Upper lobe of left lung (tissue), 6 donors: ENCODE measurements around the gene UPK1A. TPM values are rescaled to one million over a fixed set of nuclear protein-coding genes. Genes with fewer than 3 reads are reported as not detected.
A peak's percentile ranks its signal among the peaks of the same experiment; 100 is the strongest.

Experiments
- ATAC-seq, 2 donors: fragments of 200-7000 bp; cut with Tn5 transposase; one replicate each; pipeline ENCODE4 v1.9.1; 2022; ENCODE audit warnings: mild to moderate bottlenecking in 2 of 2, moderate library complexity in 2 of 2; ENCODE audit not compliant: low FRiP score in 2 of 2
- DNase-seq, 2 donors: peaks; one replicate each; pipeline ENCODE4 v3.0.0-alpha.2; 2019 to 2020
- H3K27ac ChIP-seq, 4 donors: fragments of 200-600 bp; sonication (generic); one replicate each; pipeline ENCODE4 v1.5.1; 2016 to 2019
- H3K27me3 ChIP-seq, 4 donors: fragments of 200-600 bp; sonication (generic); one replicate each; pipeline ENCODE4 v1.5.1; 2017 to 2019
- H3K36me3 ChIP-seq, 4 donors: fragments of 200-600 bp; sonication (generic); one replicate each; pipeline ENCODE4 v1.5.1; 2016 to 2019
- H3K4me1 ChIP-seq, 4 donors: fragments of 200-600 bp; sonication (generic); one replicate each; pipeline ENCODE4 v1.5.1; 2018 to 2019
- H3K4me3 ChIP-seq, 4 donors: fragments of 200-600 bp; sonication (generic); one replicate each; pipeline ENCODE4 v1.5.1; 2017 to 2019; ENCODE audit warnings: mild to moderate bottlenecking in 2 of 4, moderate library complexity in 1 of 4
- H3K9me3 ChIP-seq, 4 donors: fragments of 200-600 bp; sonication (generic); one replicate each; pipeline ENCODE4 v1.5.1; 2018 to 2019
- CTCF ChIP-seq, 6 experiments: fragments of 450-650 bp in 4 of 6; fragments of 200-600 bp in 2 of 6; sonication (generic) in 2 of 6; IDR thresholded peaks; one replicate each; pipeline ENCODE4 v1.5.1; 2016 to 2019; ENCODE audit warnings: antibody characterized with exemption in 6 of 6
- EP300 ChIP-seq, 4 donors: sonication (generic); formaldehyde crosslinking; IDR thresholded peaks; one replicate each; pipeline ENCODE4 v1.5.1; 2017; ENCODE audit warnings: antibody characterized with exemption in 4 of 4, control low read depth in 2 of 4
- POLR2A ChIP-seq, 4 donors: fragments of 450-650 bp; IDR thresholded peaks; one replicate each; pipeline ENCODE4 v1.5.1; 2016 to 2017; ENCODE audit warnings: antibody characterized with exemption in 4 of 4, mild to moderate bottlenecking in 2 of 4
- POLR2AphosphoS5 ChIP-seq, 2 donors: sonication (generic); formaldehyde crosslinking; IDR thresholded peaks; one replicate each; pipeline ENCODE4 v1.5.1; 2017; ENCODE audit warnings: antibody characterized with exemption in 2 of 2
- WGBS, 2 donors: methylation state at CpG; one replicate each; pipeline ENCODE4 v1.1.5; 2017 to 2018; 5-methylcytosine and 5-hydroxymethylcytosine counted together
- total RNA-seq, 6 donors: library from RNA; depleted of rRNA in 4 of 6; stranded (reverse); fragments of >200 nt in 4 of 6; gene quantifications; one replicate each; pipeline versions ENCODE4 v1.1.0 to v1.2.1, GENCODE V29; 2016 to 2021
- donor health status: DM: no; HTN: no; CAD: no; lungs with moderate emphysema.
- donor health status: DM: no; HTN: yes; CAD: no; lungs with severe emphysema.

UPK1A gene
- total RNA-seq, 6 donors from 2014 or later, result not detected

- Histone ChIP-seq H3K27ac (no peak overlapping the region), H3K4me3 (no peak overlapping the region), H3K36me3 (peaks cover 38 to 62% (median 60%) of the 10 kb centered on the region in 4 donors), H3K4me1 (peaks cover 5 to 11% (median 9%) of the 10 kb centered on the region in 4 donors), H3K9me3 (no peaks in the 10 kb centered on the region), H3K27me3 (no peaks in the 10 kb centered on the region)
- WGBS, 2 donors, result 95 to 96% methylated on average over 23 to 25 of the region's 25 CpGs
- no peak for TF ChIP-seq EP300 (IDR thresholded peaks at IDR 0.05)
- no peak for TF ChIP-seq POLR2AphosphoS5 (IDR thresholded peaks at IDR 0.05)
- no peak for TF ChIP-seq POLR2A (IDR thresholded peaks at IDR 0.05)
- no peak for TF ChIP-seq CTCF (IDR thresholded peaks at IDR 0.05)
- ATAC-seq (no peak), DNase-seq (peak in 1 of 2 donors; percentile 54)
Measured at GRCh38 chr19:35637165-35637564, 29.2 kb upstream of the UPK1A start.

GRCh38 chr19:35639321-35639639 lies 27.0 kb upstream of the UPK1A start:
- WGBS, 2 donors, result 64 to 74% methylated on average over 6 of the region's 6 CpGs
- H3K4me3 ChIP-seq, result no peak overlapping the region
- TF ChIP-seq CTCF (IDR thresholded peaks at IDR 0.05) (no peak), EP300 (IDR thresholded peaks at IDR 0.05) (no peak), POLR2AphosphoS5 (IDR thresholded peaks at IDR 0.05) (no peak), POLR2A (IDR thresholded peaks at IDR 0.05) (no peak)

GRCh38 chr19:35639863-35640262 lies 26.5 kb upstream of the UPK1A start:
- 84 to 91% methylated on average over 7 to 8 of the region's 8 CpGs for WGBS, 2 donors
- Histone ChIP-seq H3K4me3 (no peak overlapping the region), H3K9me3 (no peaks in the 10 kb centered on the region), H3K36me3 (peaks cover 16 to 35% (median 33%) of the 10 kb centered on the region in 4 donors), H3K27ac (no peak overlapping the region), H3K27me3 (no peaks in the 10 kb centered on the region), H3K4me1 (peaks cover 16 to 28% (median 22%) of the 10 kb centered on the region in 4 donors)
- DNase-seq (no peak), ATAC-seq (no peak)
- TF ChIP-seq POLR2AphosphoS5 (IDR thresholded peaks at IDR 0.05) (no peak), CTCF (IDR thresholded peaks at IDR 0.05) (no peak), EP300 (IDR thresholded peaks at IDR 0.05) (no peak)

More at GRCh38 chr19:35639321-35639639, 27.0 kb upstream of the UPK1A start:
- DNase-seq (no peak), ATAC-seq (no peak)
- H3K36me3 ChIP-seq, result peaks cover 21 to 41% (median 39%) of the 10 kb centered on the region in 4 donors
- no peaks in the 10 kb centered on the region for H3K27me3 ChIP-seq
- no peaks in the 10 kb centered on the region for H3K9me3 ChIP-seq
- peaks cover 13 to 22% (median 18%) of the 10 kb centered on the region in 4 donors for H3K4me1 ChIP-seq
- no peak overlapping the region for H3K27ac ChIP-seq

GRCh38 chr19:35641515-35642151 lies 24.7 kb upstream of the UPK1A start, which contains the start of gene ETV2:
Gene ETV2 (plus strand): TSS chr19:35641745. CDS start chr19:35642461, 716 bp downstream.
- 19 to 27% methylated on average over 16 to 28 of the region's 28 CpGs for WGBS, 2 donors

More at GRCh38 chr19:35641515-35642151, 24.7 kb upstream of the UPK1A start, which contains the start of gene ETV2:
- no peak for TF ChIP-seq CTCF (IDR thresholded peaks at IDR 0.05)
- H3K27me3 ChIP-seq, result no peaks in the 10 kb centered on the region
- H3K9me3 ChIP-seq, result no peaks in the 10 kb centered on the region
- peaks cover 11 to 17% (median 16%) of the 10 kb centered on the region in 4 donors for H3K36me3 ChIP-seq
- peak within 1 kb of the TSS in 1 of 4 donors; percentile 13 for H3K27ac ChIP-seq
- DNase-seq (peak; percentile 26 to 70), ATAC-seq (no peak)
- H3K4me3 ChIP-seq, result peak within 1 kb of the TSS in 1 of 4 donors; percentile 2
- peaks cover 23 to 34% (median 30%) of the 10 kb centered on the region in 4 donors for H3K4me1 ChIP-seq
